ENCODE data around the gene FNDC8. TPM values are rescaled to one million over a fixed set of nuclear protein-coding genes. Genes with fewer than 3 reads are reported as not detected.

The FNDC8 gene
- total RNA-seq, 1 experiment from 2014 or later, result not detected

DNA sequence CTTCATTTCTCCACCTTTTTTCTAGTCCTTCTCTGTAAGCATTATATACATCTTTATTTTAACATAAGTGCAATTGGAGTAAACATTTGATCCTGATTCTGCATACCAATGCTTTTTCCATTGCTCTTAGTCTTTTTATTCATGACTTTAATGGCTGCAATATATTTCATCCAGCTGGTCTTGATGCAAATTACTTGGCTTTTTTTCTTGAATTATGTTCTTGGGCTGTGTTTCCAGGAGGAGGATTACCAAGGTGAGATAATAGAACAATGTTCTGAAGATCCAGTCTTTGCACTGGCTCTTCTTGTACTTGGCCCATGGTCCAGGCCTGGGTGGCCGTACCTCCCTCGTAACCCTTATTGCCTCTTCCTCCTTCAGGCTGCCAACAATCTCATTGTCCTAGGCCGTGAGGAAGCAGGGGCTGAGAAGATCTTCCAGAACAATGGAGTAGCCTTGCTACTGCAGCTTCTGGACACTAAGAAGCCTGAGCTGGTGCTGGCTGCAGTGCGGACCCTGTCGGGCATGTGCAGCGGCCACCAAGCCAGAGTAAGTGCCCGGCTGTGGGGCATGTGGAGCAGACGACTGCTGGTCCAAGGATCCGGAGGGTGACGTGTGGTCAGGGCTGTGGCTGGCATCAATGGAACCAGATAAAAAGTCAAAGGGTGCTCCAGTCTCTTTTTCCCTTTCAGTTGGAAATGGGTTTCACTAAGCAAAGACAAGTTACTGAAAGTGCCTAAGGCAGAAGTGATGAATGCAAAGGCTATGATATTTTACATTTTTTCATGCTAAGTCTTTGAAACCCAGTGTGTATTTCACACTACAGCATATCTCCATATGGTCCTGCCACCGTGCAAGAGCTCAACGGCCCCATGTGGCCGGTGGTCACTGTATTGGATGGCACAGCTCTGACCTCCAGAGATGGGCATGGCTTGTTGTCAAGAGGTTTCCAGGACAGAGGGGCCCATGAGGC lies 33.1 kb downstream of the FNDC8 start:
- ChIA-PET POLR2A (ENCODE audit: unreplicated experiment) (no interaction called here), CTCF (no interaction called here)
- Histone ChIP-seq H4K20me1 (ENCODE audit: insufficient read depth) (no peaks in the 10 kb centered on the region), H3K9me2 (ENCODE audit: insufficient read depth) (no peaks in the 10 kb centered on the region), H3F3A (ENCODE audit: insufficient read depth, low read depth) (no peaks in the 10 kb centered on the region), H3K79me2 (ENCODE audit: low read depth) (no peaks in the 10 kb centered on the region), H3K4me2 (no peak overlapping the region), H3K27ac (no peak overlapping the region), H3K4me1 (replicated peaks; ENCODE audit: insufficient read depth) (no peaks in the 10 kb centered on the region), H3K4me3 (no peak overlapping the region), H2AFZ (no peak overlapping the region), H3K36me3 (ENCODE audit: low read depth) (no peaks in the 10 kb centered on the region), H3K9me3 (ENCODE audit: insufficient read depth, low read depth) (no peaks in the 10 kb centered on the region), H3K27me3 (ENCODE audit: insufficient read depth, low read depth) (peaks cover 16% of the 10 kb centered on the region)
- no peak for TF ChIP-seq EZH2 (IDR thresholded peaks at IDR 0.05; ENCODE audit: low read depth)
- TF ChIP-seq, protein P1, sequence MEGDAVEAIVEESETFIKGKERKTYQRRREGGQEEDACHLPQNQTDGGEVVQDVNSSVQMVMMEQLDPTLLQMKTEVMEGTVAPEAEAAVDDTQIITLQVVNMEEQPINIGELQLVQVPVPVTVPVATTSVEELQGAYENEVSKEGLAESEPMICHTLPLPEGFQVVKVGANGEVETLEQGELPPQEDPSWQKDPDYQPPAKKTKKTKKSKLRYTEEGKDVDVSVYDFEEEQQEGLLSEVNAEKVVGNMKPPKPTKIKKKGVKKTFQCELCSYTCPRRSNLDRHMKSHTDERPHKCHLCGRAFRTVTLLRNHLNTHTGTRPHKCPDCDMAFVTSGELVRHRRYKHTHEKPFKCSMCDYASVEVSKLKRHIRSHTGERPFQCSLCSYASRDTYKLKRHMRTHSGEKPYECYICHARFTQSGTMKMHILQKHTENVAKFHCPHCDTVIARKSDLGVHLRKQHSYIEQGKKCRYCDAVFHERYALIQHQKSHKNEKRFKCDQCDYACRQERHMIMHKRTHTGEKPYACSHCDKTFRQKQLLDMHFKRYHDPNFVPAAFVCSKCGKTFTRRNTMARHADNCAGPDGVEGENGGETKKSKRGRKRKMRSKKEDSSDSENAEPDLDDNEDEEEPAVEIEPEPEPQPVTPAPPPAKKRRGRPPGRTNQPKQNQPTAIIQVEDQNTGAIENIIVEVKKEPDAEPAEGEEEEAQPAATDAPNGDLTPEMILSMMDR (conservative IDR thresholded peaks at IDR 0.05), result no peak
- no TSS peak for BruUV-seq (replicated peaks)
- intact Hi-C loops (cut with micrococcal nuclease; ENCODE audit: unreplicated experiment), result no loop called here
- DNase-seq, result no peak

DNA sequence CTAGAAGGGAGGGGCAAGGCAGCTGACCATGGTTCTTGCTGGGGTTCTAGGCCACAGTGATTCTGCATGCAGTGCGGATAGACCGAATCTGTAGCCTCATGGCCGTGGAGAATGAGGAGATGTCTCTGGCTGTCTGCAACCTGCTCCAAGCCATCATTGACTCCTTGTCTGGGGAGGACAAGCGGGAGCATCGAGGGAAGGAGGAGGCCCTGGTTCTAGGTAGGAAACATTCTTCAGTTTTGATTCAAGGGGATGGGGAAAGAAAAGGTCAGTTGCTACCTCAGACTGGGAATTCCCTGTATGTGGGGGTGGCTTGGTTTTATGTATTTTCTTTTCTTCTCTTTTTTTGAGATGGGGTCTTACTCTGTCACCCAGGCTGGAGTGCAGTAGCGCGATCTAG lies 33.8 kb downstream of the FNDC8 start:
- no peaks in the 10 kb centered on the region for H3K9me2 ChIP-seq (ENCODE audit: insufficient read depth)
- no peak overlapping the region for H3K4me2 ChIP-seq
- CTCF ChIA-PET, result no interaction called here
- BruUV-seq (replicated peaks), result no TSS peak
- H2AFZ ChIP-seq, result no peak overlapping the region
- H4K20me1 ChIP-seq (ENCODE audit: insufficient read depth), result no peaks in the 10 kb centered on the region
- intact Hi-C loops (cut with micrococcal nuclease; ENCODE audit: unreplicated experiment), result no loop called here
- no peaks in the 10 kb centered on the region for H3K79me2 ChIP-seq (ENCODE audit: low read depth)
- H3K4me1 ChIP-seq (replicated peaks; ENCODE audit: insufficient read depth), result no peaks in the 10 kb centered on the region
- no peak overlapping the region for H3K4me3 ChIP-seq
- no peaks in the 10 kb centered on the region for H3K9me3 ChIP-seq (ENCODE audit: insufficient read depth, low read depth)
- peaks cover 24% of the 10 kb centered on the region for H3K27me3 ChIP-seq (ENCODE audit: insufficient read depth, low read depth)
- H3F3A ChIP-seq (ENCODE audit: insufficient read depth, low read depth), result no peaks in the 10 kb centered on the region
- no peaks in the 10 kb centered on the region for H3K36me3 ChIP-seq (ENCODE audit: low read depth)
- no peak for TF ChIP-seq EZH2 (IDR thresholded peaks at IDR 0.05; ENCODE audit: low read depth)
- TF ChIP-seq, protein P1 (conservative IDR thresholded peaks at IDR 0.05), result no peak
- no peak for DNase-seq
- POLR2A ChIA-PET (ENCODE audit: unreplicated experiment), result no interaction called here
- H3K27ac ChIP-seq, result no peak overlapping the region

DNA sequence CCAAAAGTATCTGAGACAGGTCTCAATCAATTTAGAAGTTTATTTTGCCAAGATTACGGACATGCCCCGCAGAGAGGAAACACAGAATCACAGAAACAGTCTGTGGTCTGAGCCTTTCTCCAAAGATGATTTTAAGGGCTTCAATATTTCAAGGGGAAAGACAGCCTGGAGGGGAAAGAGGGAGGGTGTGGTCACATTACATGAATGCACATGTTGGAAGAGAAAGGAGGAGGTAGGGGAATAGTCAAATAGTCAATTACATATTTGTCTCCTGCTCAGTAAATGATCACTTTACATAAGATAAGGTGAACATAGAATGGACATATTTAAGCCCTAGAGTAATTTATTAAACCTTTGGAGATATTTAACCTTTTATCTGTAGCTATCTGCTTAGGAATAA lies 38.5 kb downstream of the FNDC8 start:
- H3K9me3 ChIP-seq (ENCODE audit: insufficient read depth, low read depth), result no peaks in the 10 kb centered on the region
- no peak for TF ChIP-seq EZH2 (IDR thresholded peaks at IDR 0.05; ENCODE audit: low read depth)
- TF ChIP-seq, protein P1 (conservative IDR thresholded peaks at IDR 0.05), result no peak
- no TSS peak for BruUV-seq (replicated peaks)

More for the DNA sequence above, 38.5 kb downstream of the FNDC8 start:
- Histone ChIP-seq H3F3A (ENCODE audit: insufficient read depth, low read depth) (no peaks in the 10 kb centered on the region), H3K36me3 (ENCODE audit: low read depth) (no peaks in the 10 kb centered on the region), H3K4me2 (no peak overlapping the region), H3K4me3 (no peak overlapping the region), H4K20me1 (ENCODE audit: insufficient read depth) (no peaks in the 10 kb centered on the region), H2AFZ (no peak overlapping the region), H3K4me1 (replicated peaks; ENCODE audit: insufficient read depth) (no peaks in the 10 kb centered on the region), H3K27ac (no peak overlapping the region), H3K27me3 (ENCODE audit: insufficient read depth, low read depth) (peaks cover 58% of the 10 kb centered on the region), H3K79me2 (ENCODE audit: low read depth) (no peaks in the 10 kb centered on the region), H3K9me2 (ENCODE audit: insufficient read depth) (no peaks in the 10 kb centered on the region)
- CTCF ChIA-PET, result no interaction called here
- intact Hi-C loops (cut with micrococcal nuclease; ENCODE audit: unreplicated experiment), result no loop called here
- no peak for DNase-seq
- POLR2A ChIA-PET (ENCODE audit: unreplicated experiment), result no interaction called here
